PC-3 (cell line): Measurements from ENCODE around the gene CDHR2. TPM values are rescaled to one million over a fixed set of nuclear protein-coding genes. Genes with fewer than 3 reads are reported as not detected.

Experiments
- ATAC-seq: fragments of 200-7000 bp; cut with Tn5 transposase; 2 replicates; pipeline ENCODE4 v1.9.1; 2020; ENCODE audit warnings: mild to moderate bottlenecking, moderate library complexity
- BruUV-seq: library from RNA; stranded (reverse); fragments of 400-500 nt; replicated peaks from 2 replicates; lab custom pipeline; 2021; lab: Mats Ljungman, UMichigan
- CTCF ChIA-PET: fragments of 300-600 bp; sonication (Branson Sonifier 250); formaldehyde crosslinking; loops from one replicate; lab custom pipeline; 2022; ENCODE audit warnings: antibody characterized with exemption; lab: Charles Lee
- POLR2A ChIA-PET: fragments of 300-600 bp; sonication (Branson Sonifier 250); formaldehyde crosslinking; loops from one replicate; lab custom pipeline; 2022; ENCODE audit warnings: antibody characterized with exemption; ENCODE audit not compliant: unreplicated experiment; lab: Charles Lee
- DNase-seq: peaks from one replicate; pipeline ENCODE4 v3.0.0-alpha.2; 2015
- H2AFZ ChIP-seq: fragments of 300-600 bp; sonication (generic); 2 replicates; pipeline ENCODE4 v1.6.0; 2016; ENCODE audit warnings: antibody characterized with exemption, low read length
- H3F3A ChIP-seq: fragments of 300-600 bp; sonication (generic); one replicate; pipeline ENCODE4 v1.6.0; 2017; ENCODE audit warnings: antibody characterized with exemption, low read length, control low read depth, mild to moderate bottlenecking; ENCODE audit not compliant: unreplicated experiment
- H3K27ac ChIP-seq: fragments of 300-600 bp; sonication (generic); 2 replicates; pipeline ENCODE4 v1.5.1; 2016; ENCODE audit warnings: mild to moderate bottlenecking, low read length
- H3K27me3 ChIP-seq: fragments of 300-600 bp; sonication (generic); 2 replicates; pipeline ENCODE4 v1.6.1; 2016; ENCODE audit warnings: low read length, mixed read lengths
- H3K36me3 ChIP-seq: fragments of 300-600 bp; sonication (generic); 2 replicates; pipeline ENCODE4 v1.6.1; 2016; ENCODE audit warnings: low read depth, mixed run types, low read length, mixed read lengths
- H3K4me1 ChIP-seq: fragments of 300-600 bp; sonication (generic); 2 replicates; pipeline ENCODE4 v1.5.1; 2016; ENCODE audit warnings: low read length; ENCODE audit not compliant: insufficient read depth
- H3K4me2 ChIP-seq: fragments of 300-600 bp; sonication (generic); 2 replicates; pipeline ENCODE4 v1.6.0; 2016; ENCODE audit warnings: low read length
- H3K4me3 ChIP-seq: fragments of 300-600 bp; sonication (generic); 2 replicates; pipeline ENCODE4 v1.5.1; 2016; ENCODE audit warnings: mild to moderate bottlenecking, low read length, mixed read lengths
- H3K79me2 ChIP-seq: fragments of 300-600 bp; sonication (generic); 2 replicates; pipeline ENCODE4 v1.6.1; 2017; ENCODE audit warnings: low read length, mixed read lengths
- H3K9ac ChIP-seq: fragments of 300-600 bp; sonication (generic); 2 replicates; pipeline ENCODE4 v1.6.0; 2016; ENCODE audit warnings: mild to moderate bottlenecking, low read length
- H3K9me2 ChIP-seq: fragments of 300-600 bp; sonication (generic); replicated peaks from 2 replicates; pipeline ENCODE4 v1.6.1; 2016; ENCODE audit warnings: mixed run types, low read length, mixed read lengths
- H3K9me3 ChIP-seq: fragments of 300-600 bp; sonication (generic); 2 replicates; pipeline ENCODE4 v1.6.1; 2016; ENCODE audit warnings: low read length, mixed read lengths
- H4K20me1 ChIP-seq: fragments of 300-600 bp; sonication (generic); 2 replicates; pipeline ENCODE4 v1.6.1; 2016; ENCODE audit warnings: low read length, mixed read lengths
- EZH2 ChIP-seq: fragments of 300-600 bp; sonication (generic); IDR thresholded peaks from one replicate; pipeline ENCODE4 v1.6.1; 2017; ENCODE audit warnings: antibody characterized with exemption, mild to moderate bottlenecking, low read length; ENCODE audit not compliant: unreplicated experiment
- EZH2phosphoT487 ChIP-seq: fragments of 300-600 bp; sonication (generic); IDR thresholded peaks from 2 replicates; pipeline ENCODE4 v1.6.1; 2018; ENCODE audit warnings: mild to moderate bottlenecking, antibody characterized with exemption, low read length, borderline replicate concordance
- intact Hi-C: fragments of 100-400 bp; cut with micrococcal nuclease; formaldehyde crosslinking; loops from 2 replicates; pipeline ENCODE4 v1.9.0; 2023
- total RNA-seq: library from RNA; depleted of rRNA; stranded (reverse); fragments of >200 nt; gene quantifications from 2 replicates; pipeline ENCODE4 v1.2.3, GENCODE V29; 2014
- TF ChIP-seq, protein P1 (sequence below): fragments of 300-600 bp; sonication (generic); conservative IDR thresholded peaks from 2 replicates; pipeline ENCODE4 v1.5.1; 2017; ENCODE audit warnings: antibody characterized with exemption, low read depth, mild to moderate bottlenecking, low read length

Gene CDHR2
- total RNA-seq, 1 experiment from 2014 or later: 0.07 TPM

- Histone ChIP-seq H3K27me3 (no peaks in the 10 kb centered on the region), H2AFZ (peak overlapping the region; percentile 84), H3K27ac (peak overlapping the region; percentile 13; the same call in 1 of the 2 replicates), H3K4me3 (peak overlapping the region; percentile 80), H3K9me2 (no peaks in the 10 kb centered on the region), H3K4me2 (peak overlapping the region; percentile 94), H3K4me1 (peaks cover 55% of the 10 kb centered on the region), H3F3A (no peaks in the 10 kb centered on the region), H3K9me3 (no peaks in the 10 kb centered on the region), H4K20me1 (no peaks in the 10 kb centered on the region), H3K36me3 (no peaks in the 10 kb centered on the region), H3K9ac (peak overlapping the region; percentile 83), H3K79me2 (peaks cover 25% of the 10 kb centered on the region)
- no TSS peak for BruUV-seq
- peak; percentile 58 for DNase-seq
- no peak for TF ChIP-seq EZH2phosphoT487
- TF ChIP-seq, protein P1, sequence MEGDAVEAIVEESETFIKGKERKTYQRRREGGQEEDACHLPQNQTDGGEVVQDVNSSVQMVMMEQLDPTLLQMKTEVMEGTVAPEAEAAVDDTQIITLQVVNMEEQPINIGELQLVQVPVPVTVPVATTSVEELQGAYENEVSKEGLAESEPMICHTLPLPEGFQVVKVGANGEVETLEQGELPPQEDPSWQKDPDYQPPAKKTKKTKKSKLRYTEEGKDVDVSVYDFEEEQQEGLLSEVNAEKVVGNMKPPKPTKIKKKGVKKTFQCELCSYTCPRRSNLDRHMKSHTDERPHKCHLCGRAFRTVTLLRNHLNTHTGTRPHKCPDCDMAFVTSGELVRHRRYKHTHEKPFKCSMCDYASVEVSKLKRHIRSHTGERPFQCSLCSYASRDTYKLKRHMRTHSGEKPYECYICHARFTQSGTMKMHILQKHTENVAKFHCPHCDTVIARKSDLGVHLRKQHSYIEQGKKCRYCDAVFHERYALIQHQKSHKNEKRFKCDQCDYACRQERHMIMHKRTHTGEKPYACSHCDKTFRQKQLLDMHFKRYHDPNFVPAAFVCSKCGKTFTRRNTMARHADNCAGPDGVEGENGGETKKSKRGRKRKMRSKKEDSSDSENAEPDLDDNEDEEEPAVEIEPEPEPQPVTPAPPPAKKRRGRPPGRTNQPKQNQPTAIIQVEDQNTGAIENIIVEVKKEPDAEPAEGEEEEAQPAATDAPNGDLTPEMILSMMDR: no peak
- no peak for TF ChIP-seq EZH2
- peak; percentile 56 for ATAC-seq
- POLR2A ChIA-PET: interaction anchor here (0.6 kb wide), 2 partner anchors 12 to 1062 kb away, joined by 8 to 13 read pairs; no protein-coding TSS in a partner anchor
- CTCF ChIA-PET: interaction anchor here (0.6 to 1.4 kb wide), 3 partner anchors 27 to 126 kb away, joined by 3 to 4 read pairs (median 4); no protein-coding TSS in a partner anchor
- intact Hi-C loops: no loop called here
Measured at GRCh38 chr5:176542596-176543427, 6.3 kb upstream of the CDHR2 start.

GRCh38 chr5:176543428-176544182 is 5.5 kb upstream of the CDHR2 start:
- TSS peak; percentile 78 for BruUV-seq
- Histone ChIP-seq H3K4me3 (peak overlapping the region; percentile 80), H3K79me2 (peaks cover 25% of the 10 kb centered on the region), H3K4me2 (peak overlapping the region; percentile 93), H3K9ac (peak overlapping the region; percentile 74), H3K27ac (peak overlapping the region; percentile 75), H3K9me3 (no peaks in the 10 kb centered on the region), H3K27me3 (no peaks in the 10 kb centered on the region), H3F3A (no peaks in the 10 kb centered on the region), H3K36me3 (no peaks in the 10 kb centered on the region), H3K4me1 (peaks cover 53% of the 10 kb centered on the region), H2AFZ (peak overlapping the region; percentile 84), H4K20me1 (no peaks in the 10 kb centered on the region), H3K9me2 (no peaks in the 10 kb centered on the region)
- ChIA-PET CTCF (interaction anchor here (0.9 to 1.4 kb wide), 3 partner anchors 26 to 127 kb away, joined by 4 to 6 read pairs (median 4); no protein-coding TSS in a partner anchor), POLR2A (interaction anchor here (0.6 kb wide), 3 partner anchors 11 to 1063 kb away, joined by 3 to 13 read pairs (median 8); partner anchors contain the start of gene TSPAN17)
- intact Hi-C loops: loop anchor here (2.0 kb wide), 1 partner anchor 35 kb away; no protein-coding TSS in a partner anchor
- DNase-seq (peak; percentile 73), ATAC-seq (peak; percentile 83)
- TF ChIP-seq EZH2phosphoT487 (no peak), EZH2 (no peak)
- TF ChIP-seq, protein P1: no peak
